Activated CD4-positive, alpha-beta T cell treated with anti-CD3 and anti-CD28 coated beads, Interleukin-2, amount 50 U/mL, for 48 hours (primary cell): ENCODE results near the gene TLK2.
"Not testable (repeated sequence)": the region's sequence is repeated elsewhere in the genome, so short reads cannot be mapped to it uniquely, and the experiment has no call there.

Source experiments
- DNase-seq, 2 experiments: peaks; one replicate each; pipeline ENCODE4 v3.0.0-alpha.2; 2020

Gene TLK2

GRCh38 chr17:62478424-62478879, at the start of gene TLK2:
Gene TLK2 (plus strand): TSS chr17:62478825. CDS start chr17:62481126, 2,301 bp downstream.
- peak; percentile 75 to 79 for DNase-seq

GRCh38 chr17:62435251-62435650, 43.4 kb upstream of the TLK2 start:
- DNase-seq: not testable (repeated sequence)

GRCh38 chr17:62441181-62441580, 37.4 kb upstream of the TLK2 start:
- not testable (repeated sequence) for DNase-seq

- no peak for DNase-seq
These were observed 34.6 kb upstream of the TLK2 start for GRCh38 chr17:62444063-62444462.

- DNase-seq: not testable (repeated sequence)
These were observed 32.8 kb upstream of the TLK2 start for GRCh38 chr17:62445791-62446190.

- DNase-seq: not testable (repeated sequence)
These were observed 26.4 kb upstream of the TLK2 start for GRCh38 chr17:62452195-62452594.

GRCh38 chr17:62453041-62453440, 25.6 kb upstream of the TLK2 start:
- DNase-seq: not testable (repeated sequence)

GRCh38 chr17:62453656-62454055, 25.0 kb upstream of the TLK2 start:
- not testable (repeated sequence) for DNase-seq

GRCh38 chr17:62454111-62454510, 24.5 kb upstream of the TLK2 start:
- DNase-seq: not testable (repeated sequence)

GRCh38 chr17:62456016-62456415, 22.6 kb upstream of the TLK2 start:
- DNase-seq: no peak

- not testable (repeated sequence) for DNase-seq
These were observed 20.1 kb upstream of the TLK2 start for GRCh38 chr17:62458483-62458882.

- not testable (repeated sequence) for DNase-seq
These were observed 14.2 kb upstream of the TLK2 start for GRCh38 chr17:62464422-62464821.

- not testable (repeated sequence) for DNase-seq
These were observed 13.4 kb upstream of the TLK2 start for GRCh38 chr17:62465271-62465670.

- peak; percentile 70 to 72 for DNase-seq
These were observed 7.8 kb upstream of the TLK2 start for GRCh38 chr17:62470666-62471379.

- not testable (repeated sequence) for DNase-seq
These were observed 7.2 kb upstream of the TLK2 start for GRCh38 chr17:62471380-62471880.

- DNase-seq: not testable (repeated sequence)
These were observed 5.3 kb upstream of the TLK2 start for GRCh38 chr17:62473030-62473982.

- DNase-seq: not testable (repeated sequence)
These were observed 1.5 kb upstream of the TLK2 start for GRCh38 chr17:62477111-62477510.

- peak; percentile 39 to 44 for DNase-seq
These were observed 762 bp upstream of the TLK2 start for GRCh38 chr17:62477718-62478408.

GRCh38 chr17:62478880-62479638, 434 bp downstream of the TLK2 start:
- peak; percentile 39 to 41 for DNase-seq

GRCh38 chr17:62479639-62480258, 1.1 kb downstream of the TLK2 start:
- peak; percentile 34 to 37 for DNase-seq

GRCh38 chr17:62482553-62482952, 3.9 kb downstream of the TLK2 start:
- DNase-seq: not testable (repeated sequence)
